GM19467 (cell line): ENCODE measurements around the gene LYSMD4.

ENCODE experiments used
- ATAC-seq: cut with Tn5 transposase; IDR thresholded peaks from one replicate; pipeline ENCODE4 v1.9.1; 2021; ENCODE audit warnings: mild to moderate bottlenecking, moderate library complexity; ENCODE audit not compliant: unreplicated experiment

LYSMD4 gene

GRCh38 chr15:99732124-99732750 lies 1.0 kb downstream of the LYSMD4 start:
- ATAC-seq = no peak

DNA sequence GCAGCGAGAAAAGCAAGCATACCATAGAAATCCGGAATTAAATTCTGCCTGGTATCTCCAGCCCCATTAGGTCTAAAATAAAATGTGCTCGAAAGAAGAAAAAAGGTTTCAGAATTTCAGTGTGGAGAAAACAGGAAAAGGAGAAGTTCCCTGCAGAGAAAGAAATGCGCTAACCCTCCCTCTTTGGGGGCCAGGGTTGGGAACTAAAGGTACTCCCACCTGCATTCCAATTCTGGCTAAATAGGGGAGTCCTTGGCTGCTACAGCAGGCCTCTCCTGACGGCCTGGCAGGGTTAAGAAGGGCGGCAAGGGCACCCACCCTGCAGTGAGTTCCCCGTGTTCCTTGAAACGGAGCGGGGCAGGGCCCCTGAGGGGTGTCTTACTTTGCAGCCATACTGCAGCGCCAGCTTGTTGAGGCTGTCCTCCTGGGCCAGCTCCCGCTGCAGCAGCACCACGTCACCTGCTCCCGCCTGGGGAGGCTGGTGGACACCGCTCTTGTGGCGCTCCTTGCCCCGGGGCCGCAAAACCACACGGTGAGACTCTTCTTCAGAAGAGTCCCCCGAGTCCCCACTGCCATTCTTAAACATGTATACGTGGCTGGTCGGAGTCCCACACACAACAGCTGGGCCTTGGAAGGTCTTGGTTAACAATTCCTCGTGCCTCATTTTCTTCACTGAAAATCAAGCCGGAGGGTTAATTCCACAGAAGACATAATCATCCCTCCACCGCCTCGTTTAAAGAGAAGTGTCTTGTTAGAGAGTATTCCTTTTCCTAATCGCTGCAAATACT lies 1.7 kb downstream of the LYSMD4 start:
- no peak for ATAC-seq

DNA sequence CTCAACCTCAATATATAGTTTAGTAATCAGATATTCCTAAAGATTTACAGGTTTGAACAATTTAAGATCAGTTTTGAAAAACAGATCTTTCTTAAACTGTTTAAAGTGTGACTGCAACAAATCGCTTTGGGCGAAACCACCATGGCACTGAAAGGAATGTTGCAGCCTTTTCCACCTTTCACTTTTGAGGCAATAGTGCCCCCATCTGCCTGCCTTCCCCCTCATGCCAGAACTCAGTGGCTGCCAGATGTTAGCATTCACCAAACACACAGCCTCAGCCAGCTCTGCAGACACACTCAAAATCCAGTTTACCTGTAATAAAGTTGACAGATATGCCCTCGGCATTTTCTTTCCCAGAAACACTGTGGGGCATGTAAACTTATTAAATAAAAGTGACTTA lies 3.3 kb downstream of the LYSMD4 start:
- no peak for ATAC-seq

DNA sequence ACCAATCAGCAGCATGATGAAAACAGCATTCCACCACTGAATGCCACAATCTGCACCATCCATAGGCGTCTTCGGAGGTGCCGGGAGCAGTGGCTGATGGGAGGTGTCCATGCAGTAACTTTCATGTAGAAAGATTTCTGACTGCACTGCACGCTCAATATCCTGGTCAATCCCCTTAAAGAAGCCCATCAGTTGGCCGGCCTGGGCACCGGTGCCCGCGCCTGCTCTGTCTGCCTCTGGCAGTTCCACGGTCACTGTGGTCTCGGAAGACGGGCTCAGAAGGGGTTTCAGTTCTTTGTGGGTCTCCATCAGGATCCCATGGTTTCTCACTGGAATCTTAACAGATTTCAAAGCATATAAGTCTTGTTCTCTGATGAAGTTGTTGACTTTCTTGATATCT lies 3.9 kb downstream of the LYSMD4 start:
- ATAC-seq = no peak

- ATAC-seq = no peak
Observed at GRCh38 chr15:99728916-99729315, 4.3 kb downstream of the LYSMD4 start.

DNA sequence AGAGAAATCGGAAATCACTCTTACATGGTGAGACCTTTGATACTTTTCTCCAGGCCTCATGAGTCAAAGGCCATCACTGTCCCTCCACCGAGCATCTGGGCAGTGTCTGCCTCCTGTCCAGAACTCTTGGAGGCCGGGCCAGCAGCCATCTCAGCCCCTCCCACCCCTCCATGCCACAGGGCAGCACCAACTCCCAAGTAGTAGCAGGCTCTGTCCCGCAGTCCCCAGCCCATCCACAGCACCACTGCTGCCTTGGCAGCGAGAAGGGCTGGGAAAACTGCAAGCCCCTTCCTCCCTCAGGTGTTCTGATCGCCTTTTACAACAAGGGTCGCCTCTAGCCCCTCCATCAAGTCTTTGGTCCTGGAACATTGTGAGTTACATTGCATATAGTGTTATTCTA lies 5.5 kb downstream of the LYSMD4 start:
- ATAC-seq = no peak

DNA sequence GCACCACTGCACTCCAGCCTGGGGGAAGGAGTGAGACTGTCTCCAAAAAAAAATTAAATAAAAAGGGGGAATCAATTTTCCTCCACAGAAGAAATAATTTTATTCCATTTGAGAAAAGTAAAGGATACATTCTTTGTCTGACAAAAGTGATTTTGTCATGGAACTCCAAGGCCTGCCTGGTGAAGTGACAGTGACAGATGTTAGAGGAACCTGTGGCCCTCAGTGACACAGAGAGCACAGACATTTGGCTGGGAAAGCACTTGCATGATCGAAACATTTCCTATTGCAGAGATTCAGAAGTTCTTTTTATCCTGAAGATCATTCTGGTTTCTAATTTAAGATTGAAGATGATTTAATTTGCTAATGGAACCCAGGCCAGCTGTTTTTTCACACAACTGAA lies 5.9 kb downstream of the LYSMD4 start:
- ATAC-seq = no peak

DNA sequence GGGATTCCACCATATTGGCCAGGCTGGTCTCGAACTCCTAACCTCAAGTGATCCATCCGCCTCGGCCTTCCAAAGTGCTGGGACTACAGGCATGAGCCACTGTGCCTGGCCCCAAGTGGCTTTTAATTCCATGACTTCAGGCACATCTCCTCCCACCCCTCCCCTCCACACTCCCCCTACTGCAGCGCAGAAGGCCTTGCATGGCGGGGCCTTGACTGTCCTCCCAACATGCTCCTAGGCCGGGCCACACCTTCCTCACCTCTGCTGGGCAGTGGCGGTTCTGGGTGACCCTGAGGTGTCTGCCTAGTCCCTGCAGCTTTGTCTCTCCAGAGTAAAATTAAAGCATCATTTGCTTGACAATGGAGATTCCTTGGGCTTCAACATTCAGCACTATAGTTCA lies 6.9 kb downstream of the LYSMD4 start:
- no peak for ATAC-seq

- ATAC-seq = no peak
Observed at GRCh38 chr15:99722406-99722805, 10.8 kb downstream of the LYSMD4 start.

GRCh38 chr15:99721896-99722295 lies 11.3 kb downstream of the LYSMD4 start:
- ATAC-seq = no peak

GRCh38 chr15:99721104-99721778 lies 12.0 kb downstream of the LYSMD4 start:
- ATAC-seq = no peak

DNA sequence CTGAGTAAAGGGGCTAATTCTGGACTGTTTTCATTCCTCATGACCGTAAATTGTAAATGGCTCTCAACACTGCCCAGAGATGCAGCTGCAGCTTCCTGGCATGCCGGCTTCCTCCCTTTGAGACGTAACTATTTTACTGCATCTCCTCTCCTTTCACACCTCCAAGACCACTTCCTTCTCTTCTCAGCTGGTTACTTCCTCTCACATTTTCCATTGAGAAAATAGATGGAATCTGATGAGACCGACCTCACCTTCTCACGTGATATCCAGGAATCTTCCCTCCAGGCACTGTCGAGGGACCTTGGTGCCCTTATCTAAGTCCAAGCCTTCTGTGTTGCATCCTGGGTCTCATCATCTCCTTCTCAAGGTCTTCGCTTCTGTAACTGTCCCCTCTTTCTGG lies 12.7 kb downstream of the LYSMD4 start:
- ATAC-seq = no peak

DNA sequence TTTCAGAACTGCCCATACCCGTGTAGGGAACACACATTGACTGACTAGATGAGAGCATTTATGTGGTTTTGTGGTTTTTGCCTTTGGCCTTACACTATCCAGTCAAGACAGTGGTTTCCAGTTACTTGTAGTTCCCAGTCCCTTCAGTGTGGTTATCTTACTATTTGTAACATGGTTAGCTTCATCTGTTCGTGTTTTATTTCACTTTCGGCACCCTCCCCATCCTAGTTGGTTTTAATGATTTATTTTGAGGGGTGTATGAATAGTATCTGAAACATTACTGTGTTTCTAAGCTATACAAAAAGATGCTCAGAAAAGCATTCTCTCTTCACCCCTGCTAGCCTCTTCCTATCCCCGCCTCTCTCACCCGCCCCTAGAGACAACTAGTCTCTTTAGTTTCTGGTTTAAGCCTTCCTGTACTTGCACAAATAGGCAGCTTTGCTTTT lies 14.1 kb downstream of the LYSMD4 start:
- peak; percentile 79 for ATAC-seq

DNA sequence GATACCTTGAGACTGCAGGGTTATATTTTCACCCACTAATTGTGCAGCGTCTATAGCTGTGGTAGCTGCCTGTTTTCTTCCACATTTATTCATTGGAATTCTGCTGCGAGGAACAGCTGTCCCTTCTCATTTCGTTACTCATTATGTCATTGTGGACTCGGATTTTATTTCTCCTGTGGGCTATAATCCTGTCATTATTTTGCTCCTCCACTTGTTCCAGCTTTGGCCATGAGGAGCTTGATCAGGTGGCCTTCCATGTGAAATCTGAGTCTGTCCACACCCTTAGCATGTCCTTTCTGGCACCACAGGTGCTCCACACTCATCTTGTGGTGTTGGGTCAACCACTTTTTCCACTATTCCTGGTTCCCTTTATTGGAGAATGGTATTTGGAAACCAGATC lies 14.8 kb downstream of the LYSMD4 start:
- ATAC-seq = no peak

GRCh38 chr15:99717161-99718009 lies 15.9 kb downstream of the LYSMD4 start:
- ATAC-seq = no peak

GRCh38 chr15:99716540-99717095 lies 16.6 kb downstream of the LYSMD4 start:
- no peak for ATAC-seq

DNA sequence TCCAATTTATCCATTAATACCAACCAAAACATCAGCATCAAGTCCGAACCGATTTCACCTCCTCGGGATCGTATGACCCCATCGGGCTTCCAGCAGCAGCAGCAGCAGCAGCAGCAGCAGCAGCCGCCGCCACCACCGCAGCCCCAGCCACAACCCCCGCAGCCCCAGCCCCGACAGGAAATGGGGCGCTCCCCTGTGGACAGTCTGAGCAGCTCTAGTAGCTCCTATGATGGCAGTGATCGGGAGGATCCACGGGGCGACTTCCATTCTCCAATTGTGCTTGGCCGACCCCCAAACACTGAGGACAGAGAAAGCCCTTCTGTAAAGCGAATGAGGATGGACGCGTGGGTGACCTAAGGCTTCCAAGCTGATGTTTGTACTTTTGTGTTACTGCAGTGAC lies 20.8 kb downstream of the LYSMD4 start:
- ATAC-seq = no peak

- ATAC-seq = no peak
Observed at GRCh38 chr15:99711625-99712024, 21.6 kb downstream of the LYSMD4 start.

- no peak for ATAC-seq
Observed at GRCh38 chr15:99709243-99709986, 23.8 kb downstream of the LYSMD4 start.

GRCh38 chr15:99708563-99708962 lies 24.7 kb downstream of the LYSMD4 start:
- ATAC-seq = no peak
